ENCODE data around the gene NECTIN4.
"Not testable (repeated sequence)": the region's sequence is repeated elsewhere in the genome, so short reads cannot be mapped to it uniquely, and the experiment has no call there.

Gene NECTIN4

GRCh38 chr1:161031874-161032273, 57.5 kb downstream of the NECTIN4 start:
- Mint-ChIP-seq H3K36me3 (ENCODE audit: low read depth) (no peaks in the 10 kb centered on the region), H3K4me1 (ENCODE audit: low read depth) (peaks cover 15% of the 10 kb centered on the region), H3K4me3 (no peak overlapping the region), H3K27me3 (no peaks in the 10 kb centered on the region), H3K27ac (peak overlapping the region; percentile 19), H3K9me3 (no peaks in the 10 kb centered on the region)
- intact Hi-C loops (cut with micrococcal nuclease) = no loop called here

- H3K4me3 Mint-ChIP-seq; H3K36me3 Mint-ChIP-seq (ENCODE audit: low read depth); H3K27ac Mint-ChIP-seq; H3K9me3 Mint-ChIP-seq; intact Hi-C loops (cut with micrococcal nuclease); H3K27me3 Mint-ChIP-seq: not testable (repeated sequence)
- H3K4me1 Mint-ChIP-seq (ENCODE audit: low read depth) = peaks cover 15% of the 10 kb centered on the region
Observed at GRCh38 chr1:161029466-161029865, 59.9 kb downstream of the NECTIN4 start.

- H3K4me3 Mint-ChIP-seq; H3K27me3 Mint-ChIP-seq; H3K36me3 Mint-ChIP-seq (ENCODE audit: low read depth); intact Hi-C loops (cut with micrococcal nuclease); H3K9me3 Mint-ChIP-seq; H3K4me1 Mint-ChIP-seq (ENCODE audit: low read depth); H3K27ac Mint-ChIP-seq: not testable (repeated sequence)
Observed at GRCh38 chr1:161026954-161027353, 62.4 kb downstream of the NECTIN4 start.

- H3K4me1 Mint-ChIP-seq (ENCODE audit: low read depth) = peaks cover 42% of the 10 kb centered on the region
- H3K4me3 Mint-ChIP-seq; H3K27me3 Mint-ChIP-seq; H3K27ac Mint-ChIP-seq; intact Hi-C loops (cut with micrococcal nuclease); H3K9me3 Mint-ChIP-seq: not testable (repeated sequence)
- peaks cover 12% of the 10 kb centered on the region for H3K36me3 Mint-ChIP-seq (ENCODE audit: low read depth)
Observed at GRCh38 chr1:161022432-161022831, 66.9 kb downstream of the NECTIN4 start.

- peak overlapping the region; percentile 88 for H3K4me3 Mint-ChIP-seq
- H3K9me3 Mint-ChIP-seq = no peaks in the 10 kb centered on the region
- H3K4me1 Mint-ChIP-seq (ENCODE audit: low read depth) = peaks cover 45% of the 10 kb centered on the region
- intact Hi-C loops (cut with micrococcal nuclease) = loop anchor here (1.0 kb wide), 1 partner anchor 23 kb away; the partner anchor contains the start of gene USF1
- H3K36me3 Mint-ChIP-seq (ENCODE audit: low read depth) = peaks cover 12% of the 10 kb centered on the region
- peak overlapping the region; percentile 86 for H3K27ac Mint-ChIP-seq
- no peaks in the 10 kb centered on the region for H3K27me3 Mint-ChIP-seq
Observed at GRCh38 chr1:161021970-161022353, 67.4 kb downstream of the NECTIN4 start.

GRCh38 chr1:161021165-161021969, 68.0 kb downstream of the NECTIN4 start:
- intact Hi-C loops (cut with micrococcal nuclease) = loop anchor here (1.0 kb wide), 1 partner anchor 24 kb away; the partner anchor contains the start of gene USF1
- Mint-ChIP-seq H3K36me3 (ENCODE audit: low read depth) (peaks cover 12% of the 10 kb centered on the region), H3K27me3 (no peaks in the 10 kb centered on the region), H3K9me3 (no peaks in the 10 kb centered on the region), H3K4me1 (ENCODE audit: low read depth) (peaks cover 50% of the 10 kb centered on the region), H3K27ac (peak overlapping the region; percentile 86), H3K4me3 (peak overlapping the region; percentile 88)
